ENCODE results near the gene TMEM255B.

Gene TMEM255B

GRCh38 chr13:113800576-113800926, 41.5 kb downstream of the TMEM255B start:
- no peak for TF ChIP-seq CTCF (conservative IDR thresholded peaks at IDR 0.05)
- TF ChIP-seq ZFX (IDR thresholded peaks at IDR 0.05), result no peak
- no peak overlapping the region for H3K27ac ChIP-seq

DNA sequence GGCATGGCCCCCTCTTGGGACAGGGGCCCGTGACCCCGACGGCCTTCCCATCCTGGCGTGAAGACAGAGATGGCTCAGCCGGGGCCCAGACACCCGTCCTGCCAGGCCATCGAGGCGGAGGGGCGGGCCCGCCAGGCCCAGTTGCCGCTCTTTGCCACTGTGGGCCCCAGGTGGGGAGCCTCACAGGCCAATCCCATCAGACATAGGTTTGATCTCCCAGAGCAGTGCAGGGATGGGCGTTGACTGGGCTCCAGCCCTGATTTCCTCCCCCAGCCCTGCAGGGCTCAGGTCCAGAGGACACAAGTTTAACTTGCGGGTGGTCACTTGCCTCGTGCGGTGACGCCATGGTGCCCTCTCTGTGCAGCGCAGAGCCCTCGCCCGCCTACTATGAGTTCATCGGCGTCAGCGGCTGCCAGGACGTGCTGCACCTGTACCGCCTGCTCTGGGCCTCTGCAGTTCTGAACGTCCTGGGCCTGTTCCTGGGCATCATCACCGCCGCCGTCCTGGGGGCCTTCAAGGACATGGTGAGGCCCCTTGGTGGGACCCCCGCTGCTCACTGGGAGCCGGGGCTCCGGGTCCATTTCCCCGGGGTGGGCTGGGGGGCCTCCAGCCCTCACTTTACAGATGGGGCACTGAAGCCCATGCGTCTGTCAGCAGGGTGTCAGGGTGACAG, 42.4 kb downstream of the TMEM255B start:
- TF ChIP-seq CTCF (conservative IDR thresholded peaks at IDR 0.05) (no peak), ZFX (IDR thresholded peaks at IDR 0.05) (no peak)
- no peak overlapping the region for H3K27ac ChIP-seq

DNA sequence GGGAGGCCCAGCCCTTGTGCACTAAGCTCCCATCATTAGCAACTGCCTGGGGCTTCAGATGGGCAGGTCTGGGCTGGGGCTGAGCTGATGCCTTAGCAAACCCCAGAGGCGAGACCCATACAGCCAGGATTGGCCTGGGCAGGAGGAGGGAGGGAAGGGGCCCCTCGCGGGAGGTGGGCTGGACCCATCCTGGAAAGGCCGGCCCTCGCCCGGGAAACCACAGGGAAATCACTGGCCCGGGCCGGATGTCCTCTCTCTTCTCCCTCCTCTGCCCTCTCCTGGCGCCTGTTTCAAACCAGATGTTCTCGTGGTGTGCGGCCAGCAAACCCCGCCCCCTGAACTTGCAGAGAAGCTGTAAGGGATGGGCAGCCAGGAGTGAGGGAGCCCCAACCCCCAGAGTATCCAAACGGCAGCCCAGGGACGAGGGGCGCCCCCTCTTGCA, 43.1 kb downstream of the TMEM255B start:
- TF ChIP-seq CTCF (conservative IDR thresholded peaks at IDR 0.05), result no peak
- no peak for TF ChIP-seq ZFX (IDR thresholded peaks at IDR 0.05)

DNA sequence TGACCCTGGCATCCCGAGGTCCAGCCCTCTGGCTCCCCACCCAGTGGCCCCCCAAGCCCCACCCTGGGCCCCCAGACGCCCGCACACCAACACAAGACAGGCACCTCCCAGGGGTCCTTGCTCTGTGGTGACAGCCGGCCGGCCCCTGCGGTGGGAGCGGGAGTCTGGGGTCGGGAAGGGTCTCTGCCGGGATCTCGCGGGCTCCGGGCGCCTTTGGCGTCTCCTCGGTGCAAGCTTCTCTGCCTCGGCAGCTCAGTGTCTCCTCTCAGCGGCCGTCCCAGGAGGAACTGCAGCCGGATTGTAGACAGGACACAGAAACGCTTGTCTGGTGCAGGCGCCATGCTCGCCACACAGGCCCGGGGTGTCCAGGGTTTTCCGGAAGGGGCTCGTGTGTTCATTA, 43.7 kb downstream of the TMEM255B start:
- H3K27ac ChIP-seq, result no peak overlapping the region

More for the DNA sequence above, 43.1 kb downstream of the TMEM255B start:
- H3K27ac ChIP-seq, result no peak overlapping the region

DNA sequence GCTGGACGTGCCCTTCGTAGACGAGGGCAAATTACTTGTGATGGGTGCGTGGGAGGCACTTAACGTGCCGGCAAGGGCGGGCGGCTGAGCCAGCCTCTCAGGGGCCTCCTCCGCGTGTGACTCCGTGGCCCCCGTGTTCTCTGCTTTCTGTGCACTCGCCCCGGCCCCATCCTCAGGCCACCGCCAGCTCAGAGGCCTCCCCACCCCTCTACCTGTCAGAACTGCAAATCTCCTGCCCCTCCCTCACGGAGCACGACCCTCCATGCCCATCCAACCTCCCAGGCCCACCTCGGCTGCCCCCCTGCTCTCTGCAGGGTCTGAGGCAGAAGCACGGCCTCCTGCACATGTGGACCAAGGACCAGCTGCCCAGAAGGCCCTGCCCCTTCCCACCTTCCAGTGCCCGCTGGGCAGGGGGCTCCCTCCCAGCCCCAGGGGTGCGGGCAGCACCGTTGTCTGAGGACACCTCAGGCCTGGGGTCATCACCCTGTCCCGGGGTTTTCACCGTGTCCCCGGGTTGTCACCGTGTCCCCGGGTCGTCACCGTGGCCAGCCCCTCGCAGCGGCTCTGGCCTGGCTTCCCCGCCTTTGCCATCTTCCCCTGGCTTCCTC, 44.5 kb downstream of the TMEM255B start:
- TF ChIP-seq ZFX (IDR thresholded peaks at IDR 0.05) (no peak), CTCF (conservative IDR thresholded peaks at IDR 0.05) (no peak)
- no peak overlapping the region for H3K27ac ChIP-seq

More for the DNA sequence above, 43.7 kb downstream of the TMEM255B start:
- TF ChIP-seq CTCF (conservative IDR thresholded peaks at IDR 0.05), result no peak
- TF ChIP-seq ZFX (IDR thresholded peaks at IDR 0.05), result no peak

DNA sequence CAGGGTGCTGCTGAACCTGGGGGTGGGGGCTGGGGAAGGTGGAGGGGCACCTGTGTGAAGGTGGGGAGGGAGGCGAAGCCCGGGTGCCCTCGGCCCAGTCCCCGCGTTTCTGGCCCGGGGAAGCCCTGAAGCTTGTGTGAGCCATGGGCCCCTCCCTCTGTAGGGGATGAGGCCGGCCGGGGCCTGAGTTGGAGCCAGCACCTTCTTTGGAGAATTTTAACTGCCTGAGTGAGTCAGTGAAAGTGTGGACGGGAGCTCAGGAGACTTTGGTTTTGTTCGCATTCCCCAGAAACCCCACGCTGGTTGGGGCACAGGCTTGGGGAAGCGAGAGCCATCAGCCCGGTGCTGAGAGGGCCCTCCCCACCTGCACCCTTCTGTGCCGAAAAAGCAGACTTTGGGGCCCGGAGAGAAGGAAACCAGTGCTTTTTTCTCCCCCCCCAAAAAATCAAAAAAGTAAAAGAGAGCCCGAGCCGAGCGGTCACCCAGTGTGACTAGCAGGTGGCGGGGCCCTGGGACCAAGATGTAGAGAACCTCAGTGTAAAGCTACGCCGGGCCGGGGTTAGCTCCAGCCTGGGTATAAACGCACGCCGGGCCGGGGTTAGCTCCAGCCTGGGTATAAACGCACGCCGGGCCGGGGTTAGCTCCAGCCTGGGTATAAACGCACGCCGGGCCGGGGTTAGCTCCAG, 45.1 kb downstream of the TMEM255B start:
- H3K27ac ChIP-seq, result no peak overlapping the region
- TF ChIP-seq CTCF (conservative IDR thresholded peaks at IDR 0.05), result no peak
- no peak for TF ChIP-seq ZFX (IDR thresholded peaks at IDR 0.05)
